ENCODE measurements around the gene CTDSP2. TPM values are rescaled to one million over a fixed set of nuclear protein-coding genes. Genes with fewer than 3 reads are reported as not detected.

Gene CTDSP2
- total RNA-seq, 1 experiment from 2014 or later: 117 TPM

GRCh38 chr12:57809425-57809824 is 37.1 kb downstream of the CTDSP2 start:
- H3K4me3 Mint-ChIP-seq (ENCODE audit: low read depth, unreplicated experiment): no peak overlapping the region
- H3K27ac Mint-ChIP-seq (ENCODE audit: unreplicated experiment): no peak overlapping the region
- CTCF ChIA-PET: no interaction called here
- peaks cover 9% of the 10 kb centered on the region for H3K4me1 Mint-ChIP-seq (ENCODE audit: low read depth, unreplicated experiment)
- no peak for TF ChIP-seq CTCF (IDR thresholded peaks at IDR 0.05; ENCODE audit: unreplicated experiment)
- intact Hi-C loops (cut with micrococcal nuclease; ENCODE audit: unreplicated experiment): no loop called here
- peaks cover 11% of the 10 kb centered on the region for H3K36me3 Mint-ChIP-seq (ENCODE audit: insufficient read depth, unreplicated experiment)
- no peaks in the 10 kb centered on the region for H3K9me3 Mint-ChIP-seq (ENCODE audit: low read depth, unreplicated experiment)
- no TSS peak for BruUV-seq (replicated peaks)
- no peak for DNase-seq
- H3K27me3 Mint-ChIP-seq (ENCODE audit: unreplicated experiment): no peaks in the 10 kb centered on the region

GRCh38 chr12:57808351-57808750 is 38.2 kb downstream of the CTDSP2 start:
- no peak for TF ChIP-seq CTCF (IDR thresholded peaks at IDR 0.05; ENCODE audit: unreplicated experiment)

GRCh38 chr12:57807285-57807684 is 39.2 kb downstream of the CTDSP2 start:
- no peak overlapping the region for H3K4me3 Mint-ChIP-seq (ENCODE audit: low read depth, unreplicated experiment)
- BruUV-seq (replicated peaks): no TSS peak
- CTCF ChIA-PET: no interaction called here
- intact Hi-C loops (cut with micrococcal nuclease; ENCODE audit: unreplicated experiment): no loop called here
- no peak for DNase-seq
- peaks cover 9% of the 10 kb centered on the region for H3K4me1 Mint-ChIP-seq (ENCODE audit: low read depth, unreplicated experiment)
- no peaks in the 10 kb centered on the region for H3K27me3 Mint-ChIP-seq (ENCODE audit: unreplicated experiment)
- no peak overlapping the region for H3K27ac Mint-ChIP-seq (ENCODE audit: unreplicated experiment)
- peaks cover 10% of the 10 kb centered on the region for H3K36me3 Mint-ChIP-seq (ENCODE audit: insufficient read depth, unreplicated experiment)
- TF ChIP-seq CTCF (IDR thresholded peaks at IDR 0.05; ENCODE audit: unreplicated experiment): no peak
- no peaks in the 10 kb centered on the region for H3K9me3 Mint-ChIP-seq (ENCODE audit: low read depth, unreplicated experiment)

More at GRCh38 chr12:57808351-57808750, 38.2 kb downstream of the CTDSP2 start:
- H3K36me3 Mint-ChIP-seq (ENCODE audit: insufficient read depth, unreplicated experiment): peaks cover 10% of the 10 kb centered on the region
- H3K4me1 Mint-ChIP-seq (ENCODE audit: low read depth, unreplicated experiment): peaks cover 9% of the 10 kb centered on the region
- no peaks in the 10 kb centered on the region for H3K9me3 Mint-ChIP-seq (ENCODE audit: low read depth, unreplicated experiment)
- intact Hi-C loops (cut with micrococcal nuclease; ENCODE audit: unreplicated experiment): no loop called here
- no peak for DNase-seq
- no peak overlapping the region for H3K27ac Mint-ChIP-seq (ENCODE audit: unreplicated experiment)
- no peak overlapping the region for H3K4me3 Mint-ChIP-seq (ENCODE audit: low read depth, unreplicated experiment)
- no TSS peak for BruUV-seq (replicated peaks)
- no peaks in the 10 kb centered on the region for H3K27me3 Mint-ChIP-seq (ENCODE audit: unreplicated experiment)
- CTCF ChIA-PET: interaction anchor here (0.6 kb wide), 1 partner anchor 68 kb away, joined by 3 read pairs; no protein-coding TSS in a partner anchor

- Mint-ChIP-seq H3K27me3 (ENCODE audit: unreplicated experiment) (no peaks in the 10 kb centered on the region), H3K4me3 (ENCODE audit: low read depth, unreplicated experiment) (no peak overlapping the region), H3K9me3 (ENCODE audit: low read depth, unreplicated experiment) (no peaks in the 10 kb centered on the region), H3K27ac (ENCODE audit: unreplicated experiment) (no peak overlapping the region), H3K4me1 (ENCODE audit: low read depth, unreplicated experiment) (peaks cover 9% of the 10 kb centered on the region), H3K36me3 (ENCODE audit: insufficient read depth, unreplicated experiment) (peaks cover 10% of the 10 kb centered on the region)
- BruUV-seq (replicated peaks): no TSS peak
- no peak for TF ChIP-seq CTCF (IDR thresholded peaks at IDR 0.05; ENCODE audit: unreplicated experiment)
- CTCF ChIA-PET: no interaction called here
- intact Hi-C loops (cut with micrococcal nuclease; ENCODE audit: unreplicated experiment): no loop called here
- DNase-seq: no peak
Observed at GRCh38 chr12:57806677-57807076, 39.9 kb downstream of the CTDSP2 start.

Measured in Calu3 (cell line).